ENCODE data around the gene CPLX4.

The CPLX4 gene

DNA sequence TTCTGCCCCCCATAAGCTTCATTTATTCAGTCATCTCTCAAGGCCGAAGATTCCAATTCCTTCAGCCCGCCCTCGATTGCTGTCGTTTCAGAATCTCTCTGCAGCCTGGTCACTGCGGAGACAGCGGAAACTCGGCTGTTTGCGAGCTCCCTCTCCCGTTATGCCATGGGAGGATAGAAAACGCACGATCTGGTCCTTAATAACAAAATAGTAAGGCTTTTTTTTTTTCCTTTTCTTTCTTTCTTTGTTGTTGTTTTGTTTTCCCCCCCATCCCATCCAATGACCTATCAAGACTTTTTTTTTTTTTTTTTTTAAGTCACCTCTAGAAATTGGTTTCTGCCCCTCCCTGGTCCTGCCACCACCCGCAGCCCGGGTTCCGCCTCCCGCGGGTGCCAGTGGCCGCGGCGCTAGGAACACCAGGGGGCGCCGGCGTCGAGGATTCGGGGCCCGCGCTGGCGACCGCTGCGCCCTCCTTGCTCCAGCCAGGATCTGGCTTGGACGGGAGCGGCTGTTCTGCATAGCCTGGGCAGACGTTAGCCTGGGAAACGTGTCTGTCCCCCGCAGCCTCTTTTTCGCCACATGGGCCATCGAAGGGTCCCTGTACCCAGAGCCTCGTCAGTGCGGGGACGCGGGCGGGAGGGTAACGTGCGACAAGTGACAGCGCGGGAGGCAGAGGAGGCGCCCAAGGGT, 10.1 kb downstream of the CPLX4 start:
- DNase-seq (ENCODE audit: low read depth in 2 of 2) = peak in 1 of 2 experiments; percentile 14

DNA sequence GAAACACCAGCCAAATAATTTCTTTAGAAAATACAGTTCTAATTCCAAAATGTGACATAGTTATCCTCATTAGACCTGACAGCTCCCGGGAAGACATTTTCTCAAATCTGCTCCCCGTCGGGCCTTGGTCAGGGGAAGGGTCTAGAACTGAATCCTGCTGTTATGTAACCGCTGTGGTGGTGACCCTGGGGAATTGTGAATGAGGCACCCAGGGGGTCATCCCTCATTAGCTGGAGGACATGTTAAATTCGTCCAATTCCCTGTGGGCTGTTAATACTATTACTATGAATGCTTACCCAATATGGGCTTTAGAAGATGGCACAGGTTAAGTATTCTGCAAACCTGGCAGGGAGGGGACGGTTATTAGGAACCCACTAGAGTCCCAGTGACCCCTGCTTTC, 11.8 kb downstream of the CPLX4 start:
- DNase-seq (ENCODE audit: low read depth in 2 of 2) = no peak

DNA sequence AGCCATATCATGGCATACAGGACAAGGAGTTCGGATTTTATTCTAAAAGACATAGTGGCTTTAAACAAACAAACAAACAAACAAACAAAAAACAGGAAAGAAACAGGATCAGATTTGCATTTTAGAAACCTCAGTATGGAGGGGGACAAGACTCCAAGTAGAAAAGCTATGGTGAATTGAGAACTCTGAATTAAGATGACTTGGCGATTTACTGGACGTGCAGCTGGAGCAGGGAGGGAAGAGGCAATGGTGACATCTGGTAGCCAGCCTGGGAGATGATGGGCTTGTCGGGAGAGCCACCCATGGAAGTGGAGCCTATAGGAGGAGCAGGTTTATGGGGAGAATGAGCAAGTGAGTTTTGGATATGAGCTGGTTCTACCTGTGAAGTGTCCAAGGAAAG, 13.2 kb downstream of the CPLX4 start:
- DNase-seq (ENCODE audit: low read depth in 2 of 2) = no peak

DNA sequence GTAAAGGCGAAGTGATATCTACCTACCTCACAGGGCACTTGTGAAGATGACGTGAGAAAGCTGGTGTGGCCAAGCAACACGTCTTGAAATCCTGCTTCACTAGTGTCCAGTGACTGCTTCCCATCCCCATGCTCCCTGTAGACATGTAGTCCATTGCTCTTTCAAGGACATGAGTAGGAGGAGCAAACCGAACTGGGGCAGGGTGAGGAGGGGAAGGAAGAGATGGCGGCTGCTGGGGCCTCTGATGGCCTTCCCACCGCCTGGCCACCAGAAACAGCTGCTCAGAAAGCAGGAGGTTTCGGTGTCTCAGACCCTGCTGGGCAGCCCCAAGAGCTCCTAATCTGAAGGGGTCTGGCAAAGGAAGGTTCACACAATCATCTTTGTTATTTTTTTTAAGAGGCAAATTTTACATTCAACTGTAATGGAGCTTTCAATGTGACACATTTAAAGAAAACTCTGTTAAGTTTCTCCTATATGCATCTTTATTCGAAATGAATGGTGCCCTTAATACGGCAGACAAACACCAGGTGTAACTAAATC, 14.7 kb downstream of the CPLX4 start:
- DNase-seq (ENCODE audit: low read depth in 2 of 2) = no peak

DNA sequence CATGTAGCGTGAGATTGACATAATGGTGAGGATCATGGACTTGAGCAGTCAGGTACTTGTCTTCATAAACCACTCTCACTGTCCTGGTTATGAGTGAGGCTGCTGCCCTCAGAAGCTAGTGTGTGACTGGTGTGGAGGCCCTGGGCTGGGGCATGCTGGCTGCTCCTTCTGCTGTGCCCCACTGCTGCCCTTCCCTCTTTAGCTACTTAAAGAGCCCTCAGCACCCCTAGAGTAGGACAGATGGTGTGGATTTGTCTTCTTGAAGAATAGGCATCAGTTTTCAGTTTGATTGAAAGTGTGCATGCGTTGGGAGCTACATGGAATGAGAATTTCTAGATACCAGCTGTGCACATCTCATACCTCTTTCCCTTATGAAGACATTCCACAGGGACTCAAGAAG, 15.4 kb downstream of the CPLX4 start:
- no peak for DNase-seq (ENCODE audit: low read depth in 2 of 2)

DNA sequence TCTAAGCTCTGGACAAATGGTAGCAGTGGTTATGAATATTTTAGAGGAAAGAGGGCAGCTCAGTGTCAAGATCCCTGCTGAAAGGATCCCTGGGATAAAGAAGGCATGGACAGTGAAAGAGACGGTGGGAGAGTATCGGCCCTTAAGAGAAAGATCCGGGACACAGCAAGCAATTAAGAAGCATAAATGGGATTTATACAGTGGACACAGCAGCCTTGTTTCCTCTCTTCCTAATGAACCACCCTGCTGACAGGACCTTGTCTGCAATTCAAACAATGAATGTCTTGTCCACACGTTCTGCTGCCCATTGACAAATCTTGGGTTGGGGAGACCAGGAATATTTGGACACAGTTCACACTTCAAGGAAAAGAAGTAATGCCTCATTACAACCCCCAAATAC, 16.5 kb downstream of the CPLX4 start:
- DNase-seq (ENCODE audit: low read depth in 2 of 2) = no peak

DNA sequence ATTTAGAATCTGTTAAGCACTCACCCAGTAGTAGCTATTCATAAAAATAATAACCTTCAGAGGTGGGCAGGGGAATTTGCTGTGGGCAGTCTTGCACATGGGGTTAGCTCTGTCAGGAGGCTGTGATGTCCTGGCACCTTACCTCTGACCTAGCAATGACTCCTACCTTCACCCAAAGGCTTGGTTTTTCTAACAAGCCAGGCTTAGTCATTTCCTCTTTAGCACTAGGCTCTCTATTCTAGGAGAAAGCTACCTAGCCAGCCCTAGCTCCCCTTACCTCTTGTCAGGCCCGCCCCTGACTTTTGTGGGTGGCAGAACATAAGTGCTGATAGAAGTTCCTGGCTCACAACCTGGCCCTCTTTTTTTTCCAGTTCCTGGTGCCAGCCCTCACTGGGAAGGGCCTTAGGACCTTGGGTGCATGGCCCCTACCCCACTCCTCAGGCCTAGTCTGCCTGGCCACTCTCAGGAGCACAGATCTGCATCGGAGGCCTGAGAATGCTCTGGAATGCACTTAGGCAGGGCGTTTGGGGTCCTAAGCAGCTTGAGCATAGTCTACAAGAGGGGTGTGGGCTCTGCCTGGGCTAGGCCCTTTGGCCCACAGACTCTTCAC, 17.7 kb downstream of the CPLX4 start:
- no peak for DNase-seq (ENCODE audit: low read depth in 2 of 2)

DNA sequence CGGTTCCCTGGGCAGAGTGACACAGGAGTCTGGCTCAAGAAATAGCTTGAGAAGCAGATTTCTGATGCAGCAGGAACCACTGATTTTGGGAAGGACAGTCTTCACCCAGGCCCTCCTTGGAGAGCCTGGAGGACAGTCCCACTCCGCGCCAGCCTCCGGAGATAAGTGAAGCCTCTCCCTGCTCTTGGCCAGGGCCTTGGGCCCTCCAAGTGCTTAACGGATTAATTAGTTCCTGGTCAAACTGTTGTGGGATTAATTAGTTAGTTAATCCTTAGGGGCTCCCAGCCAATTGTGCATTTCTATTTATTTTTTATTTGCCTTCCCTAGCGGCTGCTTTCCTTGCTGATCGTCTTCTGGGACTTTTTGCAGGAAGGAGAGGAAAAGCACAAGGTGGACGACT, 19.6 kb downstream of the CPLX4 start:
- DNase-seq (ENCODE audit: low read depth in 2 of 2) = no peak

DNA sequence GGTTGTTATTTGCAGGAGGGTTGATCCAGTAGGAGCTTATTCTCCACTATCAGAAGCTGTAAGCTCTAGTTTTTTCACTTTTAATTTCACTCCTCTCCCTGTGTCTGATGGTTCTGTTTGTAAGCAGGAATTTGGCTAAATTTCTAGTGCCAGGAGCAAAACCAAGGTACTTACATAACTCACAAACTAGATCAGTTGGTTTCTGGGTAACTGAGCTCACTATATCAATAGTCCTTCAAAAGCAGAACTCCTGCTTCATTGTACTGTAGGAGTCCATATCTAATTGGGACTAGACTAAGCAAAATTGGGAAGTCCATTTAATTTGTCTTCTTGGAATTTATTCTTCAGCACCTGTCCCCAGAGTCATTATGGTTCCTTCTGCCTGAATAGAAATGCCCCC, 25.1 kb downstream of the CPLX4 start:
- no peak for DNase-seq (ENCODE audit: low read depth in 2 of 2)

DNA sequence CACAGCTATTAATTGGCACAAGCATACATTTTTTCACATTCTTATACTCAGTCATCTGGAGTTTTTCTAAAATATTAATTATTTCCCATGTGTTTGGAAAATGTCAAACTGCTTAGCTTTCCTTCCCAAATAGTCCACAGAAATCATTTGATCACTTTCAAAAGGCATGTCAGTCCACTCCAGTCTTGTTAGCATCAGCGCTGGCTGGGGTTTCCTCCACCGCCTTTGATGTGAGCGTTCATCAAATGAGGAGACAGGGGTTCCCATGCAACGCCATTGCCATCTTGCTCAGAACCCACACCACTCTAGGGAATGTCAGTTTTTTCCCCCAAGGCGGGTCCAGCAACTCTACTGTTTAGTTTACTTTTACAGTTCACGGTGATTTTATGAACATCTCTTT, 32.1 kb downstream of the CPLX4 start:
- DNase-seq (ENCODE audit: low read depth in 2 of 2) = peak in 1 of 2 experiments; percentile 8

DNA sequence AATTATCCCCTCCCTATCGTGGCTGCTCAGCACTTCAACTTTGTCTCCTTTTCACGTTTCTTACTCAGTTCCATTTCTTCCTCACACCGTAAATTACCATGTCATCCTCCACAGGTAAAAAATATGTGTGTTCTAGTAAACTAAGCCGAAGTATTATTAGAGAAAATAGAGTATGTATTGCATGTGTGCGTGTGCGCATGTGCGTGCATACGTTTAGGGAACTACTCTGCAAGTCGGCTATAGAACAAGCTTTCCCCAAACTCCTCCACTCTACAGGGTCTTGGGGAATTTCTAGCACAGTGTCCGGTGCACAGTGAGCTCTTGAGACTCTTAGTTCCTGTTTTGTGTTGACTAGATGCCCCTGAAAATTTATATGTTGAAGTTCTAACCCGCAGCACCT, 36.1 kb downstream of the CPLX4 start:
- DNase-seq (ENCODE audit: low read depth in 2 of 2) = no peak

DNA sequence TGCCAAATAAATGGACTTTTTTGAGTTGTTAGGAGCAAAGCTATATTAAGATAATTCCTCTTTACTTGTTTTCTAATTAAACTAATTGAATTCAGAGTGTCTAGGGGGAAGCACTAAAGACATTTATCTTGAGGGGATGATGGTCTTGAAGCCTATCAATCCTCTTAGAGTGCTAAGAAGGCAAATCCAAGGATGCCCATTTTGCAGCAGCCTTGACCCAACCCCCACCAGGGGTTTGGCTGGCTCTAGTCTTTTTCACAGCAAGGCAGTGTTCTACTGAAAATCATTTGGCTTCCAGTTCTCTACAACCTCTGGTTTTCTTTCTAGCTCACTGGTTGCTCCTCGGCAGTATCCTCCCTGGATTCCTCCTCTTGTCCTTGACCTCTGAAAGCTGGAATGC, 38.7 kb downstream of the CPLX4 start:
- DNase-seq (ENCODE audit: low read depth in 2 of 2) = no peak

DNA sequence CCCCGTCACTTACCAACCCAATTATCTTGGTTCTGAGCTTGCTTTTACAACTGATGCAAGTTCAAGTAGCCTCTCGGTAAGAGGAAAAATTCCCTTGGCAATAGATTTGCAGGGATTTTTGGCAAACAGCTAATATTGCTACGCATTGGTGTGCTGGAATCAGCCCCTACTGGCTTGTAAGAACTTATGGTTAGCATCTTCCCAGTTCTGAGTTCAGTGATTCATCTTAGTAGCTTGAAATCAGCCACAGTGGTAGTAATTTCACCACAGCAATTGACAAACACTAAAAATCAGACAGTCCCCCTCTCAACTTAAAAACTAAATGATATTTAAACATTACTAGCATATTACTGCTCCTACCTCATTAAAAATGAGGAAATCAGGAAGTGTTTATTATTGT, 39.3 kb downstream of the CPLX4 start:
- no peak for DNase-seq (ENCODE audit: low read depth in 2 of 2)

DNA sequence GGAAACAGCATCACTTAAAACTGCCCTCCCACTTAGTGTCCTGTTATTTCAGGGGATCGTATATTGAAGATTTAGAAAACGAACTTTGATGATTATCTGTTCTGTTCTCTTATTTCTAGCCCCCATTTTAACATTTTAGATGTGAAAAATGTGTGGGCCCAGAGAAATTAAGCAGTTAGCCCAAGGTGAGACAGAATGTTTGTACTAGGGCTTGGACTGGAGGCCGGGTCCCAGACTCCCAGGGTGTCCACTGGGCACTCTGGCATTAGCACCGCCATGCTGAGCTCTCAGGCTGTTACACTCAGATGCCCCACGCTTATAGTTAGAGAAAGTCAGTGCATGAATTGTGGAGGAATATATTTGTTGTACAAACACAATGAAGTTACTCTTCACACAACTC, 39.7 kb downstream of the CPLX4 start:
- DNase-seq (ENCODE audit: low read depth in 2 of 2) = no peak

DNA sequence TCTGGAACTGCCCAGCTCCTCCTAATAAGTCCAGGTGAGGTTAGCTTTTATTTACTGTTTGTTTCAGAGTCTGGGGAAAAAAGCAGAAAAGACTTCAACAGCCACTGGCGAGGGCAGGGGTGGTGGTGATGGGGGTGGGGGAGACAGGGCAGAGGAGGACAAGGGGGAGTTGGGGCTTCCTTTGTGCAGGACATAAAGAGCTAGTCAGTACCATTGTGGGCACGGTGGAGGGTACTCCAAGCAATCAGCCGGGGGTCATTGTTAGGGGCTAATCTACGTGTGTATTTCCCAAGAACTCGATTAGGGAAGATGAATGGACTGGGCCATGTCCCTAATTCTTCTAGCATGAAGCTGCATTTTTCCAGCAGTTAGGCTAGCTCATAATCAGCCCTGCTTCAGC, 42.4 kb downstream of the CPLX4 start:
- no peak for DNase-seq (ENCODE audit: low read depth in 2 of 2)

DNA sequence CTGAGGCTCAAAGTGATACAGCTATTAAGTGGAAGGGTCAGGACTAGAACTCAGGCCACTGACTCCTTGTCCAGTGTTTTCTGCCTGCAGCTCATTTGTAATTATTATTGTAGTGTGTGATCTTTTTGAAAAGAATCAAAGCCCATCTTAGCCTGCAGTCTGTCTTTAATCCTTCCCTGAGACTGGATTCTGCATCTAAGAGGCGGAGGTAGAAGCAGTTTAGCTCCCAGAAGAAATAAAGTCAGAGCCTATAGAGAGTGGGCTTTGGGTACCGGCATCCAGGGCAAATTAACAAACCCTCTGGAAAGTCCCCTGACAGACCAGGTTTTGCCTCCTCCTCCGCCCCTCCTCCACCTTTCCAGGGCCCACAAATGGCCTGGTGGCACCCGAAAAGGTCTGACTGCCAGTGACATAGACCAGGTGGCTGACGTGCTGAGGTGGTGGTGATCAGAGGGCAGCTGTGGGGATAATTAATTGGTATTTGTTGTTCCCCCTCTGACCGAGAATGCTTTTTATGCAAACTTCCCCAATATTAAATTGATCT, 43.0 kb downstream of the CPLX4 start:
- DNase-seq (ENCODE audit: low read depth in 2 of 2) = no peak

DNA sequence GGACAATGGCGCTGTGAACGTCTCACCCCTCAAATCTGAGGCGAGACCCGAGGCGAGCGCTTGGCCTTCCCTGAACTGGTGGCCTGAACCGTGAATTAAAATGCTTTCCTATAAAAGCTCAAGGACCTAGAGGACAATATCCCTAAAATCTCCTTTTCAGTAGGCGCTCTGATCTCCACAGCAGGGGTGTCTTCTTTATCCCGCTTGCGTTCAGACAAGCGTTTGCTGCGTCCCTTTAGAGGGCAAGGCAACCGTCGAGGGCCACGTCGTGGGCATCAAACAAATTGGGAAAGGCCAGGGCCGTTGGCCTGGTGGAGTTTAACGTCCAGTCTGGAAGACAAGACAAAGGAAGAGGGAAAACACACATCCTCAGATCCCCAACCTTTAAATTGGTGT, 43.9 kb downstream of the CPLX4 start:
- no peak for DNase-seq (ENCODE audit: low read depth in 2 of 2)

DNA sequence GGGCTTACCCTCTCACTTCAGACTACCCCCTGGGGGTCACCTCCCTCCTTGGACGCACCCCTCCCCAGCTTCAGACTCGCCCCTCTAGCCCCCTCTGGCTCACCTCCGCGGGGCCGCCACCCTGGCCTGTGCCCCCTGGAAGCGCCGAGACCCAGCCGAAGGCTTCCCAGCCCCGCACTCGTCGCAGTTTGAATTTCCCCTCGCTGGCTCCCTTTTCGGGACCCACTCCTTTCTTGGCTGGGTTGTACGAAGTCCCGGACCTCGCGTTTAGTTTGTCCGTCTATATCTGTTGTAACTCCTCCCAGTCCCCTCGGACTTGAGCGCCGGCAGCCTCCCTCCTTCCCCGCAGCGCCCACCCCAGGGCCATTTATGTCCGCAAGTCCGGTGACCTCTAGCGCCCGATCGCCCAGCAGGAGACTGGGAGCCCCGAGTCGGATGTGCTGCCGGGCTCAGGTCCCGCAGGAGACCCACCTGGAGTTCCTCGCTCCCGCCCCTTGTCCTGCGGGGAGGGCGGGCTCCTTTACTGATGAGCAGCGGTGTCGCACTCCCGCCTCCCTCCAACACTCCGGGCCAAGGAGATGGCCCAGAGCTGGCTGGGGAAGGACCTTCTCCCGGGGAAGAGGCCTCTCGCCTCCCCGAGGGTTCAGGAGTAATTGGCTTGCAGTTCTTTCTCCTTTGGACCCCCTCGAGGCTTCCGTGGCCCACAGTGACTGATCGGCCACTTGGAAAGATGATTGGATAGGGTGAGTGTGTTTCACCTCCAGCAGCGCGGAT, 44.5 kb downstream of the CPLX4 start:
- DNase-seq (ENCODE audit: low read depth in 2 of 2) = no peak

DNA sequence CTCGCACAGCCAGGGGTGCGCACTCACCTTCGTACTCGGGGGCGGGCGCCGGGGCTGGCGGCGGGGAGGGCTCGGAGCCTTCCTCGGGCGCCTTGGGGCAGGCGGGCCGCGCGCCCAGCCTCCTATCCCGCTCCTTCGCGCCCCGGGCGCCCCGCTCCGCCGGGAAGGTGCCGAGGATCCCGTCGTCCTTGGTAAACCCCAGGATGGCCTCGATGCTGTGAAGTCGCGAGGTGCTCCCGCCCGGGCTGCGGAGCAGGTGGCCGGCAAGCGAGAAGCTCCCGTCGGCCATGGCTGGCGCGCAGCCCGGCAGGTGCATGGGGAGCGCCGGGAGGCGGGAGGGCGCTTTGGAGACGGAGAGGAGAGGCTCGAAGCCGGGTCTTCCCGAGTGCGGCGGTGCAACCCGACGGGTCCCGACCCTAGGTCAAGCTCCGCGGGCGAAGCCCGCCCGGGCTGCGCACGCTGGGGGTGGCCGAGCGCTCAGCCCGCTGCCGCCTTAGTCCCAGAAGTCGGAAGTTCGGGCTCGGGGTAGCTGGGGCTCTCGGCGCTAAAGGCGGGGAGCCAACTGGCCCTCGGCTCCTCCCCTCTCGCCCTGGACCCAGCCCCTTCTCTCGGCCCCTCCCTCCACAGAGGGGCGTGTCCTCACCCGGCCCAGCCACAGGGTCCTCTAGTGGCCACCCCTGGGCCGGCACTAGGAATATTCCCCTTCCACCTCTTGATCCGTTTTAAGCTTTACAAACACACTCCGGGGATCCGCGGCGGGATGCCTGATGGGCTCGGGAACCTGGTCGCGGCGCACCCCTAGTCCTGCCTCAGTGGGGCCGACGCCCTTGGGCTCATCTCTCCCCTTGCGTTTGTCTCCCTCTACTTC, 45.3 kb downstream of the CPLX4 start, which contains the start of gene RAX:
Gene RAX (minus strand): TSS at position 564 of the 868 bp plus-strand sequence. CDS start 248 bp downstream, at position 316.
- no peak for DNase-seq (ENCODE audit: low read depth in 2 of 2)

DNA sequence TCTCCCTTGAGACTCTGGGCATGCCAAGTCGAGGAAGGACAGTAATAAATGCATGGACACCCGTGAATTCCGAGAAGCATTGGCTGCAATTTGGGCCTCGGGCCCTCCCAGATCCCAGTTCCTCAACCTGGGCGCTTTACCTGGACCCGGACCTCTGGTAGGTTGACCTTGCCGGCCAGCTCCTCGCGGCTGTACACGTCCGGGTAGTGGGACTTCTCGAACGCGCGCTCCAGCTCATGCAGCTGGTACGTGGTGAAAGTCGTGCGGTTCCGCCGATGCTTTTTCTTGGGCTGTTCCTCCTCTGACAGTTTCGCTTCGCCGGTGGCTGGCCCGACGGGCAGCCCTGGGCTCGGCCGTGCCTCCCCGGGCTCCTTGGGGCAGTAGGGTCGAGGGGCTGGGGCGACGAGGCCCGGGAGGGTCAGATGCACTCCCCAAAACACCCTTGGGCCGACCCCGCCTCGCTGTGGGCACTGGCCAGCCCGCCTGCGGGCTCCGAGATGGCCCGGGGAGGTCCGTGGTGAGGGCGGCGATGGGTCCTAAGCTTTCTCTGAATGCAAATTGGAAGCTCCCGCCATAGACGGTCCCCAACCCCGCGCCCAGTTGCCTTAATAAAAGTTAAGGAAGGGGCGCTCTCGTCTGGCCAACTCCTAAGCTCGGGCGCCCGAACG, 46.1 kb downstream of the CPLX4 start:
- no peak for DNase-seq (ENCODE audit: low read depth in 2 of 2)

Measured in fibroblast of skin of left biceps (primary cell).